Dermis blood vessel endothelial cell (primary cell): ENCODE results near the gene GIT1. TPM values are rescaled to one million over a fixed set of nuclear protein-coding genes. Genes with fewer than 3 reads are reported as not detected.

ENCODE experiments used
- DNase-seq: peaks from one replicate; pipeline ENCODE4 v3.0.0; 2010
- total RNA-seq: library from RNA; depleted of rRNA; stranded (reverse); fragments of >200 nt; gene quantifications from 2 replicates; pipeline ENCODE4 v1.2.3, GENCODE V29; 2014

Gene GIT1
- total RNA-seq, 1 donor from 2014 or later, result 40.7 TPM

DNA sequence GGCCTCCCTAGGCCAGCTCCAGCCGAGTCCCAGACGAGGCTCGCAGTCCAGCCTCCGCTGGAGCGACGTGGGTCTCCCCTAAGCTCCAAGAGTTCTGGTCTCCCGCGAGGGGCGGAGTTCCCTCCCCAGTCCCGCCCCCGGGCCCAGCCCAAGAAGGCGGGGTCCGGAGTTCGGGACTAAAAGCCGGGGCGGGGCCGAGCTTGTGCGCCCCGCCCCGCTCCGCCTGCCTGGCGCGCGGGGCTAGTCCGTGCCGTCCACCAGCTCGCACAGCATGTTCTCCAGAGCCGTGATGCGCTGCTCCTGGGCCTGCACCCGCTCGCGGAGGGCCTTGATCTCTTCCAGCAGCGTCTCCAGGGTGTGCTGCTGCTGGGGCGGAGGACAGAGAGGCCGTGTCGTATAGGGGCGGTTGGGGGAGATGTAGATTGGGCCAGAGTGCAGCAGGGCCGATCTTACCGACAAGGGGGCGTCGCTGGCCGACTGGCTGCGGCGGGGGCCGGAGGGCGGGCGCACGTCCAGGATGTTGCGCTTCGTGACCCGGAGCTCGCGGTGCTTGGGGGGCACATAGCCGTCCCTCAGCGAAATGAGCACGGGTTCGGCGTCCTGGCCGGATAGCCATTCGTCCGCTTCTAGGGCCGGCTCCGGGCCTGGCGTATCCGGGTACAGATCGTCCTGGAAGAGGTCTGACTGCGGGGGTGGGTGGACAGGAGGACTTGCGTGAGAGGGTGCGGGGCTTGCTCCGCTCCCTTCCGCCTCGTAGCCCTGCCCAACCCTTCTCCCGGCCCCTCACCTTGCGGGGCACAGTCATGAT is 26.2 kb upstream of the GIT1 start:
- DNase-seq, result peak; percentile 88

DNA sequence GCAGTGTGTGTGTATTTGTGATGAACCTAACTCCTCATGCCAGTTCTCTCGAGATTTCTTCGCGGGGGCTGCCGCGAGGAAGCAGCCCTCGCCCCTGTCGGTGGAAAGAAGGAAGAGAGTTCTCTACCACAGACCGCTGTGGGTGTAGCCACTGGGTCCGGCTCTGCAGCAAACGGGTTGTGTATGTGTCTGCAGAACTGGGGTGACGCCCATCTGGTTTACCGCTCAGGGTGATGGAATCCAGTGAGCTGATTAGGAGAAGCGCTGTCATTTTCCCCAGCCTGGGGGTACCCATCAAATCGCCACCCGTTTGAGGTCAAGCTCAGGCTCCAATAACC is 25.6 kb upstream of the GIT1 start:
- DNase-seq, result no peak

GRCh38 chr17:29614349-29615047 is 25.1 kb upstream of the GIT1 start:
- no peak for DNase-seq

DNA sequence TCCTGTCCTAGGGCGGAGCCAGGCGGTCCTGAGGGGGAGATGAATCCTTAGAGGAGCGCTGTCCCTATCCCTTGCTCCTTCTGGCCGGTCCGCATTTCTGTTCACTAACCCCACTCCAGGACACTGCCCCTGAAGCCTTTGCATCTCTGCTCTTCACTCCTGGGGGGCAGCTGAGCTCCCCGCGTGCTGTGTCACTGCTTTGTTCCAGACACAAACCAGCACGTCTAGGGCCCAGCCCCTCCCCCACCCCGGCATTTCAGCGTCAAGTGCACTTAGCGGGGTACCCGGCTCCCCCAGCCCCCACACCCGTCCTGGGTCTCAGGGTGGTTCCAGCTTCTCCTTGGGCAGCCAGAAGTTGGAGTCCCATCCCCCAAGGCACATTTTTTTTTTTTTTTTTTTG is 24.4 kb upstream of the GIT1 start:
- DNase-seq, result no peak

GRCh38 chr17:29613352-29613837 is 23.9 kb upstream of the GIT1 start:
- DNase-seq, result peak; percentile 95

DNA sequence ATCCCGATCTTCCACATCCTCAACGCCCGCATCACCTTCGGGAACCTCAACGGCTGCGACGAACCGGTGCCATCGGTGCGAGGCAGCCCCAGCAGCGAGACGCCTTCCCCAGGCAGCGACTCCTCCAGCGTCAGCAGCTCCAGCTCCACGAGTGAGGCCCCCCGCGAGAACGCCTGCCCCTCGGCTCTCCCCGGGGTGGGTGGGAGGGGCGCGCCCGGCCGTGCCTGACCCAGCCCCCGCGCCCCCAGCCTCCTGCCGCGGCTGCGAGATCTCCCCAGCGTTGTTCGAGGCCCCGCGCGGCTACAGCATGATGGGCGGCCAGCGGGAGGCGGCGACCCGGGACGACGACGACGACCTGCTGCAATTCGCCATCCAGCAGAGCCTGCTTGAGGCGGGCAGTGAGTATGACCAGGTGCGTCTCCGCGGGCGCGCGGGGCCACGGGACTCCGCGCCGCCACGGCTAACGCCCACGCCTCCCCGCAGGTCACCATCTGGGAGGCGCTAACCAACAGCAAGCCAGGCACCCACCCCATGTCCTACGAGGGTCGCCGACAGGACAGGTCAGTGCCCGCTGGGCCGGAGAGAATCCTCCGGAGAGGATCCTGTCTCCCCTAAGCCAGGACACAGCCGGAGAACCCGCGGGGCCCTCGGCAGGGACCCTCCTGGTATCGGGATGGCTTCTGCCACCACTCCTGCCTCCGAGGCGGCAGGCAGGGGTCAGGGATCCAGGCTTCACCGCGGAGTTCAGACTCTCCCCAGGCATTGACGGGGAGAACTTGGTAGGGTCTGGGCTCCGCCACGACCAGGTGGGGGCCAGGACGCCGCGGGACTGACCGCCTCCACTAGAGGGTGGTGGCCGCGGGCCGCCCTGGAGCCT is 23.2 kb upstream of the GIT1 start:
- DNase-seq, result no peak

- DNase-seq, result no peak
Observed at GRCh38 chr17:29612094-29612403, 22.6 kb upstream of the GIT1 start.

DNA sequence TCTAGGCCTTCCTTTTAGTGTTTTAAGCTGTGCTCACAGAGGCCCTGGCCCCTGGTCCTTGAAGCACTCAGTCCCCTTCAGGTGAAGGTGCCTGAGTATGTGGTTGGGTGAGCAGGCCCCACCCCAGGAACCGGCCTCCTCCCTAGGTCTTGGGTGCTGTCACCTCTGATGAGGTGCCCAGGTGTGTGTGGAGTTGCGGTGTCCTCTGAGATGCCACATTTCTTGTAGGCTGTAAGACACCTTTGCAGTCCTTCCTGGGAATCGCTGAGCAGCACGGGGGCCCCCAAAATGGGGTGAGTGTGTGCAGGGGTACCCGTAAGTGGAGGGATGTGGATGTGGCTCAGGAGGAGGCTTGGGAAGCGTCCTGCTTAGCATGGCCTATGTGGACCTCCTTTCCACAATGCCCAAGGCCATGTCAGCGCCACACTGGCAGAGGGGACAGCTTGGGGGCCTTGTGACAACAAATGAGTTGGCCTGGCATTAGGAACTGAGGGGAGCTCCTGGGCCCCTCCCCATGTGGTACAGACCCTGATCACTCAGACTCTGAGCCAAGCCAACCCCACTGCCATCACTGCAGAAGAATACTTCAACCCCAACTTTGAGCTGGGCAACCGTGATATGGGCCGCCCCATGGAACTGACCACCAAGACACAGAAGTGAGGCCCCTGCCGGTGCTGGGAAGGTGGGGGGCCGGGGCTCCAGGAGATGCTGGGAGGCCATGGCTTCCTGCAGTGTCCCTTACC is 22.1 kb upstream of the GIT1 start:
- no peak for DNase-seq

DNA sequence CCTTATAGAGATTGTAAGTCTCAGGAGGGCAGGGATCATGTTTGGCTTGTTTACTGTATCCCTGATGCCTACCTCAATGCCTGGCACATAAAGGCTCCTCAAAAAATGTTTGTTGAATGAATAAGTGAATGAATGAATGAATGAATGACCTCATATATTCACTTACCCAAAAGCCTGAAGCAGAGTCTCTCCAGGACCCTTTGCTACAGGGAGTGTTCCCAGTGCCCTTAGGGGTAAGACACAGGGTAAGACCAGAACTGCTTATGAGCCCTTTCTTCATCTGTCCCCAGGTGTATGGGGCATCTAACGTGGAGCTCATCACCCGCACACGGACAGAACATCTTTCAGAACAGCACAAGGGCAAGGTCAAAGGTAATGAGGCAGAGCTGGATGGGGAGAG is 20.9 kb upstream of the GIT1 start:
- DNase-seq, result no peak

- no peak for DNase-seq
Observed at GRCh38 chr17:29608986-29609385, 19.5 kb upstream of the GIT1 start.

DNA sequence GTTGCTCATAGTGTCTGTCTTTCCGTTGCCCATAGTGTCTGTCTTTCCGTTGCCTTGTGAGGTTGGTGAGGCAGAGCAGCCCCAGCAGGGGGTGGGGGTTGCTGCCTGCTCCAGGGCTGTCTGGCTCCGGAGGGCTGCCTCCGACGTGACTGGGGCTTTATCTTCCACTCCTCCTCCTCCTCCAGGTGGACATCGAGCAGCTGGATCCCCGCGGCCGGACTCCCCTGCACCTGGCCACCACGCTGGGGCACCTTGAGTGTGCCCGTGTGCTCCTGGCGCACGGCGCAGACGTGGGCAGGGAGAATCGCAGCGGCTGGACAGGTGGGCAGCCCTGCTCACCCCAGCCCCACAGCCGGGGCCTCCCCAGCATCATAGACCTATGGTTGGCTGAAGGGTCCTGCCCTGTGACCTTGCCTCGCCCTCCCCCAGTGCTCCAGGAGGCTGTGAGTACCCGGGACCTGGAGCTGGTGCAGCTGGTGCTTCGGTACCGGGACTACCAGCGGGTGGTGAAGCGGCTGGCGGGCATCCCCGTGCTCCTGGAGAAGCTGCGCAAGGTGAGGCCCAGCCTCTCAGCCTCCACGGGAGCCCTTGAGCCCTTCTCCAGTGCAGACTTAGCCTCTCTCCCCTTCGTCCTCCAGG is 18.2 kb upstream of the GIT1 start:
- no peak for DNase-seq

DNA sequence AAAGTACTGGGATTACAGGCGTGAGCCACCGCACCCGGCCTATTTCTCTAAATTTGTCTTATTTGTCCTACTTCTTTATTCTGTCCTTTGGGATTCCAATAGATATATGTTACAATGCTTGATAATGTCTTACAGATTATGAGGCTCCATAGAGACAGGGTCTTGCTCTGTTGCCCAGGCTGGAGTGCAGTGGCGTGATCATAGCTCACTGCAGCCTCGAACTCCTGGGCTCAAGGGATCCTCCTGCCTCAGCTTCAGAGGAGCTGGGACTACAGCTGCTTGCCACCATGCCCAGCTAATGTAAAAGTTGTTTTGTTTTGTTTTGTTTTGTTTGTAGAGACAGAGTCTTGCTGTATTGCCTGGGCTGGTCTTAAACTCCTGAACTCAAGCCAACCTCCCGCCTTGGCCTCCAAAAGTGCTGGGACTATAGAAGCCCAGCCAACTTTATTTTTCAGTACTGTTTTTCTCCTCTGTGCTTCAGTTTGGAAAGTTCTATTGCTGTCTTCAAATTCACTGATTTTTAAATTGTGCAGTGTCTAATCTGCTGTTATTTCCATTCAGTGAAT is 13.7 kb upstream of the GIT1 start:
- DNase-seq, result no peak

GRCh38 chr17:29597361-29598172 is 8.1 kb upstream of the GIT1 start:
- DNase-seq, result no peak

DNA sequence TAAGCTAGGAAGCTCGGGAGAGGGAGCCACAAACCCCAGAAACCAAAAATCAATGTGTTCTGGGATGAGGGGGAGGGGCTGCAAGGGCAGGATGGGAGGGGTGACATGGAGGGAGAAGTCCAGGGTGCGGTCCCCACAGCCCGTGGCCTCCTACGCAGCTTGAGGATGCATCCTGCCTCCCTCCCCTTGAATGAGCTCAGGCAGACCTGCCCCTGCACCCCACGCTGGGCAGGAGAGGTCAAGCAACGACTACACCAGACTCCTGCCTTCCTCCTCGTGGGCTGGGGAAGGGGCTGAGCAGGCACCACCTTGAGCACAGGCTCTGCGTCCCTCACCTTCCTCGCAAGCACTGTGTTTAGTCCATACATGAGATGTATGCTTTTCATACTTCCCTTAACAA is 7.4 kb upstream of the GIT1 start:
- no peak for DNase-seq

GRCh38 chr17:29595943-29596774 is 6.7 kb upstream of the GIT1 start:
- no peak for DNase-seq

DNA sequence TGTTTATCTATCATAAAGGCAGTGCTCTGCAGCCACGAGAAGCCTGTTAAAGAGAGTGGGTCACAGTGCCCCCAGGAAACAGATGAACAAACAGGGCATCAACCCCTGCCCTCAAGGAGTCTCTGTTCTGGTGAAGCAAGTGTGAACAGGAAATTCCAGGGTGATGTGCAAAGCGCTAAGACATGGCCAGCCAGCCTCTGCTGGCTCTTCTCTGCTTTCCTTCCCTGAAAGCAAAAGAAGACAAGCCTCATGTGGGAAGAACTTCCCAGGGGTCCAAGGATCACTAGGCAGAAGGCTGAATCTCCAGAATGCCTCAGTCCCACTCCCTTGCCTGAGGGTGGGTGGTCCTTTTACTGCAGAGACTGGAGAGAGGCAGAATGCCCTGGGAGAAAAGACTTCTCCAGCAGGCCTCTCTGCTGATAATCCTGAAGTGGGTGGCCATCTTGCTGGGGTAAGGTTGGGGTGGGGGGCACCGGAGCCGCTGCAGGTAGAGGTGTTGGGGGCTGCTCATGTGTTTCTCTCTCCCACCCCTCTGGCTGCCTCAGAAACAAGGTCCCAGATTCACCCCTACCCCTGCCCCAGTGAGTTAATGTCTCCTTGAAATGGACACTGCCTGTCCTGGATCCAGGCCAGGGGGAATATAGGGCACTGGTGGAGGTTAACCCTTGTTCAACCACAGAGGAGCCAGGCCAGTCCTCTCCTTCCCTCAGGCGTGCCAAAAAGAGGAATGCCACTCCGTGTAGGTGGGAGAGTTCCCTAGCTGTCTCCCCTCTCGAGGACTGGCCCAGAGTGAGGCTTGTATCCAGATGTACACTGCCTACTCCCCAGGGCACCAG is 5.9 kb upstream of the GIT1 start:
- DNase-seq, result peak; percentile 49

DNA sequence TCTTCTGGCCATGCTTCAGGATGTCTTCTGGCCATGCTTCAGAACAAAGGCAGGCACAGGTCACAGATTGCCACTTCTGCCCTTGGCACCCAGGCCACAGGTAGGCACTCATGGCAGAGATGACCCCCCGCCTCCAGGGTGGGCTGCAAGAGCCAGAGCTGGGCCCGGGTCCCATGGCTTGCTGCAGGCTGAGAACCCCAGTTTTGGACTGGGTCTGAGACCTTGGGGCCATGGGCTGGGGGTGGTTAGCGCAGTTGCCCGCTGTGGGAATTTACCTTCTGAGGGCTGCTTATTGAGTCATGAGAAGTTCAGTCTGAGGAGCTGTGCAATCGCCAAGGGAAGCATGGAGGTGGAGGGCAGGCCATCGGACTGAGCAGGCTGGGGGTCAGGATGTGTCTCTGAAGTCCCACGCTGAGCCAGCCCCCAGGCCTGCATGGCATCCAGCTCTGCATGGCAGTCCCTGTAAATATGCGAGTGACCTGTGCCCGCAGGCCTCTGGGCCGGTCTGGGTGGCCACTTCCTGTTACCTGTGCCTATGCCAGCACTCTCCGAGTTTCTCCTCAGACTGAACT is 5.2 kb upstream of the GIT1 start:
- DNase-seq, result no peak
